ENCODE measurements around the gene TEDC1. TPM values are rescaled to one million over a fixed set of nuclear protein-coding genes. Genes with fewer than 3 reads are reported as not detected.

The TEDC1 gene
- total RNA-seq, 2 donors from 2014 or later, result 3.5 to 3.9 TPM

DNA sequence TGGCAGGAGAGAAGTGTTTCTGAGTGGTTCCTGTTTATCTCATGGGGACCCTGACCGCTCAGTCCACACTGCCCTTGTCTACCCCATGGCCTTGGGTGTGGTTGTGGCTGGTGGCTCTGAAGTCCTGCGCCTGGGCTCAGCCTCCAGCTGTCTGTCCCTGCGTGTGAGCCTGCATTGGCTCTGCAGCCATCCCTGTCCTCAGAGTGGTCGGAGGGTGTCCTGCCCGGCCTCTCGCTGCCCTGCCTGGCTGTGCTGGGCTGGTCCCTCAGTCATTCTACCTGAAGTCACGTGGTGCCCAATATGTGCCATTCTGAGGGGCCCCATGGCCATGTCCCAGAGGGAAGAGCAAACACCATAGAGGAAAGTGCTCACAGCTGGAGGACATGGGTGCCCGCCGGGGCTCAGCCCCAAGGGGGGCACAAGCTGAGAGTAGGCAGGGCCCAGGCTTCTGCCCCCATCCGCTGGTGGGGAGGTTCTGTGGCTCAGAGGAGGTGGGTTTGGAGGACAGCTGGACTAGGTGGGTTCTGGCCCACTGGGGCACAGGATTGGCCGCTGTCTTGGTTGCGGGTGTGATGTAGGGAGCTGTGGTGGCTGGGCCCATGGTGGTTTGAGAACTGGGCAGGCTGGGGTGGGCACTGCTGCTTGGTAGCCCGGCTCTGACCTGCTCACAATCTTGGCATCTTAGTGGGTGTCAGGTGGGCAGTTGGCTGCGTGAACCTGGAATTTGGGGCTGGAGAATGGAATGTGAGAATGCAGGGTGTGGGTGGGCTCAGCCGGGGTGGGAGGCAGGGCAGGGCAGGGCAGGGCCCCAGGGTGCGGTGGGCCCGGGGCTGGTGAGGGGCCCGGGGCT is 11.6 kb downstream of the TEDC1 start:
- no peaks in the 10 kb centered on the region for H3K9me3 ChIP-seq
- H3K4me3 ChIP-seq, result no peak overlapping the region
- no peaks in the 10 kb centered on the region for H3K4me1 ChIP-seq
- no peaks in the 10 kb centered on the region for H3K36me3 ChIP-seq
- no peak for DNase-seq (ENCODE audit: low spot score)
- no peaks in the 10 kb centered on the region for H3K27me3 ChIP-seq
- TF ChIP-seq CTCF (IDR thresholded peaks at IDR 0.05), result no peak
- no peak overlapping the region for H3K27ac ChIP-seq

DNA sequence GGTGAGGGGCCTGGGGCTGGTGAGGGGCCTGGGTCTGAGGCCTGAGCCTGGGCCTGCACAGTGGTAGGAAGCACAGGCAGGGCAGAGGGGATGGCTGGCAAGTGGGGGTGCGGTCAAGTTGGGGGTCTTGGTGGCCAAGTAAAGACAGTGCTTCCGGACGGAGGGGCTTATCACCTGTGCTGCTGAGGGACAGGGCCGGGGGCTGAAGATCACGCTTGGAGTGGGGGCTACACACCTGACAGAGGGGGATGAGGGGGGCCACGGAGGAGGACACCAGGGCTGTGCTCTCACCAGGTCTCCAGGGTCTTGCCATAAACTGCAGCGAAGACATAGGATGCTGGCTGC is 12.2 kb downstream of the TEDC1 start:
- no peaks in the 10 kb centered on the region for H3K27me3 ChIP-seq
- H3K4me3 ChIP-seq, result no peak overlapping the region
- H3K27ac ChIP-seq, result no peak overlapping the region
- H3K4me1 ChIP-seq, result no peaks in the 10 kb centered on the region
- no peaks in the 10 kb centered on the region for H3K9me3 ChIP-seq
- DNase-seq (ENCODE audit: low spot score), result no peak
- no peak for TF ChIP-seq CTCF (IDR thresholded peaks at IDR 0.05)
- H3K36me3 ChIP-seq, result no peaks in the 10 kb centered on the region

GRCh38 chr14:105503935-105504692 is 13.1 kb downstream of the TEDC1 start:
- H3K27me3 ChIP-seq, result no peaks in the 10 kb centered on the region
- no peaks in the 10 kb centered on the region for H3K4me1 ChIP-seq
- no peak overlapping the region for H3K4me3 ChIP-seq
- DNase-seq (ENCODE audit: low spot score), result no peak
- H3K27ac ChIP-seq, result no peak overlapping the region
- no peak for TF ChIP-seq CTCF (IDR thresholded peaks at IDR 0.05)
- H3K9me3 ChIP-seq, result no peaks in the 10 kb centered on the region
- H3K36me3 ChIP-seq, result no peaks in the 10 kb centered on the region

- Histone ChIP-seq H3K4me3 (no peak overlapping the region), H3K4me1 (no peaks in the 10 kb centered on the region), H3K9me3 (no peaks in the 10 kb centered on the region), H3K27me3 (no peaks in the 10 kb centered on the region), H3K27ac (no peak overlapping the region), H3K36me3 (no peaks in the 10 kb centered on the region)
- TF ChIP-seq CTCF (IDR thresholded peaks at IDR 0.05), result no peak
- no peak for DNase-seq (ENCODE audit: low spot score)
These were observed 14.1 kb downstream of the TEDC1 start for GRCh38 chr14:105505101-105505500.

DNA sequence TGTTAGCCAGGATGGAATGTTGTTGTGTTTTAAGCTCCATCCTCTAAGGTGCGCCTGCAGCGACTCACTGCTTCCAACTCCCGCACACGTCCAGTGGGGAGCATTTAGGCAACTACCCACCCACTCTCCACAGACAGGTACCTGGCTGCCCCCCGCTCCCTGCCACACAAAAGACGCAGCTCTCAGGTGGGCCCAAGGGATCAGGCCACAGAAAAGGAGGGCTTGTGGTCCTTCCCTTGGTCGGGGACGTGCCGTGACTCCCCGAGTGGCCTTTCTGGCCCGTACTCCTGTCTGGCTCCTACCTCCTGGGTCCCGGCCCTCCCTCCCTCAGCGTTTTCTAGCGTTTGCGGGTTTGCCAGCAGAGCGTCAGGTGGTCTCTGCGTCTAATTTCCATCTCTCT is 16.2 kb downstream of the TEDC1 start:
- no peaks in the 10 kb centered on the region for H3K27me3 ChIP-seq
- no peak for TF ChIP-seq CTCF (IDR thresholded peaks at IDR 0.05)
- no peak overlapping the region for H3K4me3 ChIP-seq
- H3K4me1 ChIP-seq, result no peaks in the 10 kb centered on the region
- H3K27ac ChIP-seq, result no peak overlapping the region
- H3K36me3 ChIP-seq, result no peaks in the 10 kb centered on the region
- DNase-seq (ENCODE audit: low spot score), result no peak
- H3K9me3 ChIP-seq, result no peaks in the 10 kb centered on the region

Measured in right atrium auricular region (tissue), 2 donors.